ENCODE results near the gene UNC119.

UNC119 gene

DNA sequence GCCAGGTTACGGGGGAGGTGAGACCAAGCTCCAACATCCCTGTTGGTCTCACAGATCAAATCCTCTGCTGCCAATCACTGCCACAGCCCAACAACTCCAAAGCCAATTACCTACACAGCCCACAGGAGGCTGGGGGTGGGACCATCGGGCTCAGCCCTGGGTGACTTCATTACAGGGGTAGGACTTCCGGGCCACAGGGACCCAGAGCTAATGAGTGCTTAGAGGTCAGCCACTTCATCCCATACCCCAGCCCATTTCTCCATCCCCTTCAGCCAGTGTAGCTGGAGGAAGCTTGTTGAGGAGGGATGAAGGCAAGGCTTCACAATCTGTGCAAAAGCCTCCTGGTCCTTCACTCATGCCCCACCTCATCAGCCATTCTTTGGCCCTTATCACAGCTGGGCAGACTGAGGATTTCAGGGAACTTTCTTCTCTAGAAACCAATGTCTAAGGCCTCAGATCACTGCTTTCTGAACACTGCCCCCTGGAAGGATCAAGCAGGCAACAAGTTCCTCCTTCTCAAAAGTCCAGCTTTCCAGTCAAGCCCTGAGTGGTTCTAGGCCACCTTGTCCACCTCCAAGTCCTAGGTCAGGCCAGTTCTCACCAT, 40.5 kb downstream of the UNC119 start:
- Mint-ChIP-seq H3K36me3 (ENCODE audit: low read depth) (no peaks in the 10 kb centered on the region), H3K9me3 (peaks cover 7% of the 10 kb centered on the region), H3K4me1 (peaks cover 61% of the 10 kb centered on the region), H3K4me3 (no peak overlapping the region), H3K27me3 (ENCODE audit: low read depth, poor library complexity) (peaks cover 46% of the 10 kb centered on the region), H3K27ac (no peak overlapping the region)
- DNase-seq, result no peak
- TF ChIP-seq CTCF (IDR thresholded peaks at IDR 0.05), result no peak

DNA sequence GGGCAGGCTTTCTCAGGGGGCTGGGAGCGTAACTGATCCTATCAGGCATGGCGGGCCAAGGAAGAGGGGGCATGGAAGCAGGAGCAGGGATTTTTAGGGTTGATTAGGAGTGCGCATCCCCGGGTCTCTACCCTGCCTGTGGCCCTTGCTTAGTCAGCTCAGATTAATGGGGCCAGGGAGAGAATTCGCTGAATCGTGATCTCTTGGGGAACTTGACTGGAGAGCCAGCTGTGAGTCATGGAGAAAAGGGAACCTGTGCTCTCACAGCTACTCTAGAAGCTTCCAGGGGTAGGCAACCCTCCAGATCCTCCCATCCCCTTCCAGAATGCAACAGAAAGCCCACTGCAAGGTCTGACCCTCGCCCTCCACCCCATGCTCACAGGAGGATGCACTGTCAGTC, 42.6 kb downstream of the UNC119 start:
- Mint-ChIP-seq H3K4me1 (peaks cover 81% of the 10 kb centered on the region), H3K9me3 (no peaks in the 10 kb centered on the region), H3K27me3 (ENCODE audit: low read depth, poor library complexity) (peaks cover 40% of the 10 kb centered on the region), H3K27ac (peak overlapping the region; percentile 84), H3K4me3 (no peak overlapping the region), H3K36me3 (ENCODE audit: low read depth) (no peaks in the 10 kb centered on the region)
- no peak for DNase-seq
- no peak for TF ChIP-seq CTCF (IDR thresholded peaks at IDR 0.05)

DNA sequence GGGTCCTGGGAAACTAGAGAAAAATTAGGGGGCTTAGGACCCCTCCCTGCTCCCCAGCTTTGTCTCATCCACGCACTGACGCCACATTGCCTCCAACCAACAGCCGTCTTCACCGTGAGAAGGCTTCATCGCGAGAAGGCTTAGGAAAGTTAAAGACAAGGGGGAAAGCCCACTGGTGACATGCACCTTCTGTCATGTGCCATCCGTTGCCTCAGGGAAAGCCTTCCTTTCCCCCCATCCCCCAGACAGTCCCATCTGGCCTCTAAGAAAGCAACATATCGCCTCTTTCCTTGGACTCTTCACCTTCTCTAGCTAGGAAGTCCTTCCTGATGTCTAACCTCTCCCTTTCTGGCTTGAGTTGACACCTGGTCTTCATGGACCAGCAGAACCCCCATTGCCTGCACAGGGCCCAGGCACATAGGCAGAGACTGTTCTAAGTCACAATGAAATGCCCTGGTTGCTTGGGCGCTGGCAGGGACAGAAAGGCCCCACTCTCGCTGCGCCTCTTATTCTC, 44.2 kb downstream of the UNC119 start:
- DNase-seq, result no peak
- peaks cover 82% of the 10 kb centered on the region for H3K4me1 Mint-ChIP-seq
- H3K9me3 Mint-ChIP-seq, result no peaks in the 10 kb centered on the region
- H3K27ac Mint-ChIP-seq, result no peak overlapping the region
- no peaks in the 10 kb centered on the region for H3K36me3 Mint-ChIP-seq (ENCODE audit: low read depth)
- H3K4me3 Mint-ChIP-seq, result peak overlapping the region; percentile 31
- H3K27me3 Mint-ChIP-seq (ENCODE audit: low read depth, poor library complexity), result peaks cover 45% of the 10 kb centered on the region
- TF ChIP-seq CTCF (IDR thresholded peaks at IDR 0.05), result no peak

DNA sequence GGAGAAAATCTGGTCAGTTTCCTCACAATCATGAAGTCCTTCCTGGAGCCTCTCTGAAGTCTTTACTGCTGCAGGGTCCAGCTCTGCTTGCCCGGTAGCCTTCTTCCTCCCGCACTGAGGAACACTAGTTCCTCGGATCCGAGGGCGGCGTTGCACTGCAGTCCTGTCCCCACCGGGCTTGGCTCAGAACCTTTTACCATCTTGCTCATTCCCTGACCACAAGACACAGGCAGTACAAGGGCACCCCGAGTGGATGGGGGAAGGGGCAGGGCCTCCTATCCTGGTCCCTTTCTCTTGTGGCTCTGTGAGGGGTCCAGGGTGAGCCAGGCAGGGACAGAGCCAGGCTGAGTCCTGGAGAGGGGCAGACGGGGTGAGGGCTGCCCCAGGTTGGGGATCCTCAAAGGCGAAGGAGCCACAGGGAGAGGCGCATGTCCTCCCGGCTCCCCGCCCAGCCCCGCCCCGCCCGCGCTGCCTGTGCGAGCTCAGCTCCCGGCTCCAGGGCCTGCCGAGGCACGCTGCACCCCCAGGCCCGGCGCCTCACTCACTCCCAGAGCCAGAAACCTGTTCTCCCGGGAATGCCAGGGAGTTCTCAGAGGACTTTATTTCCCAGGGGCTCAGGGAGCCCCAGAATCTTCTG, 44.7 kb downstream of the UNC119 start:
- no peaks in the 10 kb centered on the region for H3K9me3 Mint-ChIP-seq
- DNase-seq, result no peak
- H3K27me3 Mint-ChIP-seq (ENCODE audit: low read depth, poor library complexity), result peaks cover 43% of the 10 kb centered on the region
- no peak overlapping the region for H3K4me3 Mint-ChIP-seq
- H3K36me3 Mint-ChIP-seq (ENCODE audit: low read depth), result no peaks in the 10 kb centered on the region
- H3K4me1 Mint-ChIP-seq, result peaks cover 81% of the 10 kb centered on the region
- no peak overlapping the region for H3K27ac Mint-ChIP-seq
- no peak for TF ChIP-seq CTCF (IDR thresholded peaks at IDR 0.05)

DNA sequence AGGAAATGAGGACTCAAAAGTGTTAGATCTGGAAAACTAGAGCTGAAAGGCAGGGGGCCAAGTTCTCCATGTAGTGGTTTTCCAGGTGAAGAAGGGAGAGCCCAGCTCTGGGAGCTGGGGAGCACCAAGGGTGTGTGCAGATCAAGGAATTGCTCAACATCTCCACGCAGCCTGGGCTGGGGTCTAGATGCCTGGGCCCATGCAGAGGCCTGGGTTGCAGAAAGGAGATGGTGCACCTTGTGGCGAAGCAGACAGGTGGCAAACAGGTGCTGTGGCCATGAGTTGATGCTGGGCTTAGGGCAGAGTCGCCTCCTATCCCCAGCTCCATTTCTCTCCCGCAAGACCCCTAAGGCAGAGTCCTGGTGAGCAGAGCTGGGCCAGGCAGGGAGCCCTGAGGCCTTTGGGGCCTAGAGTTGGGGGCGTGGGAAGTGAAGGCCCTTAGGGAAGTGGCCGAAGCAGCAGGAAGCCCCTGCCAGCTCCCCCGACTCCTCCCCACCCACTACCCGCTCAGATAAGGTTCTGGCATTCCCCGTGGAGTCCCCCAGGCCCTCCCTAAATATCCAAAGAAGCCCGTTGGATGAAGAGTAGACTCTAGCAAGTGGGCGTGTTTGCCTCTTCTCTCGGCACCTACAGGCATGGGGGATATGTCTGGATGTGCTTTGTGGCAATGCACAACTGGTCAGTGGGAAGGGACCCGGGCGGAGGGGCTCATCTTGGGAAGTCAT, 45.5 kb downstream of the UNC119 start:
- DNase-seq, result no peak

More for the DNA sequence above, 45.5 kb downstream of the UNC119 start:
- Mint-ChIP-seq H3K27me3 (ENCODE audit: low read depth, poor library complexity) (peaks cover 40% of the 10 kb centered on the region), H3K36me3 (ENCODE audit: low read depth) (no peaks in the 10 kb centered on the region), H3K27ac (peak overlapping the region; percentile 88), H3K4me3 (peak overlapping the region; percentile 45), H3K9me3 (no peaks in the 10 kb centered on the region), H3K4me1 (peaks cover 78% of the 10 kb centered on the region)
- TF ChIP-seq CTCF (IDR thresholded peaks at IDR 0.05), result no peak

All from nephron progenitor cell (in vitro differentiated cells).